MCF 10A (cell line): ENCODE results near the gene TMEM150B. TPM values are rescaled to one million over a fixed set of nuclear protein-coding genes. Genes with fewer than 3 reads are reported as not detected.

ENCODE experiments used
- BruUV-seq: library from RNA; stranded (reverse); fragments of 400-500 nt; replicated peaks from 2 replicates; lab custom pipeline; 2021; lab: Mats Ljungman, UMichigan
- CTCF ChIA-PET: fragments of 300-600 bp; sonication (Branson Sonifier 250); formaldehyde crosslinking; extraction: SDS; loops from one replicate; lab custom pipeline; 2021; ENCODE audit warnings: antibody characterized with exemption, inconsistent platforms; lab: Yijun Ruan, JAX
- POLR2A ChIA-PET: fragments of 300-600, 350-650 bp; sonication (Branson Sonifier 250); formaldehyde crosslinking; extraction: SDS; loops from one replicate; lab custom pipeline; 2020; ENCODE audit warnings: antibody characterized with exemption, inconsistent platforms; lab: Yijun Ruan, JAX
- DNase-seq: peaks from one replicate; pipeline ENCODE4 v3.0.0-alpha.2; 2018; ENCODE audit not compliant: unreplicated experiment
- H3K27ac Mint-ChIP-seq: one replicate; pipeline ENCODE4 v1.8.0; 2022; ENCODE audit warnings: mild to moderate bottlenecking, low read depth, mixed read lengths; ENCODE audit not compliant: unreplicated experiment
- H3K27me3 Mint-ChIP-seq: one replicate; pipeline ENCODE4 v1.8.0; 2022; ENCODE audit warnings: mixed read lengths; ENCODE audit not compliant: insufficient read depth, unreplicated experiment
- H3K36me3 Mint-ChIP-seq: one replicate; pipeline ENCODE4 v1.8.0; 2022; ENCODE audit warnings: mild to moderate bottlenecking, moderate library complexity, mixed read lengths; ENCODE audit not compliant: insufficient read depth, unreplicated experiment
- H3K4me1 Mint-ChIP-seq: one replicate; pipeline ENCODE4 v1.8.0; 2022; ENCODE audit warnings: mixed read lengths; ENCODE audit not compliant: insufficient read depth, unreplicated experiment
- H3K4me3 Mint-ChIP-seq: one replicate; pipeline ENCODE4 v1.8.0; 2022; ENCODE audit warnings: mild to moderate bottlenecking, moderate library complexity, mixed read lengths; ENCODE audit not compliant: unreplicated experiment
- H3K9me3 Mint-ChIP-seq: one replicate; pipeline ENCODE4 v1.8.0; 2022; ENCODE audit warnings: mixed read lengths; ENCODE audit not compliant: unreplicated experiment
- intact Hi-C: fragments of 100-400 bp; cut with micrococcal nuclease; formaldehyde crosslinking; loops from 2 replicates; pipeline ENCODE4 v1.14.1; 2022
- total RNA-seq: library from RNA; stranded (reverse); gene quantifications from 2 replicates; pipeline ENCODE4 v1.2.3, GENCODE V29; 2022
- TF ChIP-seq, protein P1 (sequence below): fragments of 200-600 bp; IDR thresholded peaks from one replicate; pipeline ENCODE4 v1.8.0; 2022; ENCODE audit warnings: antibody characterized with exemption, mild to moderate bottlenecking; ENCODE audit not compliant: unreplicated experiment

Gene TMEM150B
- total RNA-seq, 1 experiment from 2014 or later, result not detected

DNA sequence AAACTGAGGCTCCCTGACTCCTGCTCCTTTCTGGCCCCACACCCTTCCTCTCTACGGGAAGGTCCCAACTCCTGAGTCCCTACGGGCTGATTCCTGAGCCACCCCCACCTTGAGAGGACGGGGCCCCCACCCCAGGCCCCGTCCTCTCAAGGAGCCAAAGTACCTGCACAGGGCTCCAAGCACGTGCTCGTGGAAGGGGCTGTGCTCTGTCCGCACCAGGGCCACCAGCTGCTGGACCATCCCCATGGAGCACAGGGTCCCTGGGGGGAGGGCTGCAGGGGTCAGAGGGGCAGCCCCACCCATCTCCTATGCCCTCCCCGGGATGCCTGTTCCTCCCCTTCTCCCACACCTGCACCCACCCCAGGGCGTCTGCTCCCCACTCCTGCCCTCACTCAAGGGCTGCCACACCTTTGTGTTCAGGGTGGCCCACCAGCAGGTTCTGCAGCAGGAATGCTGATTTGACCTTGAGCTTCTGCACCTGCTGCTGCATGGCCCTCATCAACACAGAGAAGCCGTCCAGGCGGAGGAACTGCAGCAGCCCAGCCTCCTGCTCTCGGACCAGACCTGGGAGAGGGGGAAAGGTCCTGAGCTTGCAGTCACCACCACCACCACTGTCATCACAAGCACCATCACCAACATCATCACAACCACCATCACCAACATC lies 59.3 kb downstream of the TMEM150B start:
- no TSS peak for BruUV-seq
- intact Hi-C loops, result no loop called here
- Mint-ChIP-seq H3K9me3 (peaks cover 9% of the 10 kb centered on the region), H3K4me1 (no peaks in the 10 kb centered on the region), H3K36me3 (peaks cover 17% of the 10 kb centered on the region), H3K27me3 (no peaks in the 10 kb centered on the region), H3K4me3 (no peak overlapping the region), H3K27ac (no peak overlapping the region)
- CTCF ChIA-PET, result no interaction called here
- DNase-seq, result no peak
- POLR2A ChIA-PET, result no interaction called here
- TF ChIP-seq, protein P1, sequence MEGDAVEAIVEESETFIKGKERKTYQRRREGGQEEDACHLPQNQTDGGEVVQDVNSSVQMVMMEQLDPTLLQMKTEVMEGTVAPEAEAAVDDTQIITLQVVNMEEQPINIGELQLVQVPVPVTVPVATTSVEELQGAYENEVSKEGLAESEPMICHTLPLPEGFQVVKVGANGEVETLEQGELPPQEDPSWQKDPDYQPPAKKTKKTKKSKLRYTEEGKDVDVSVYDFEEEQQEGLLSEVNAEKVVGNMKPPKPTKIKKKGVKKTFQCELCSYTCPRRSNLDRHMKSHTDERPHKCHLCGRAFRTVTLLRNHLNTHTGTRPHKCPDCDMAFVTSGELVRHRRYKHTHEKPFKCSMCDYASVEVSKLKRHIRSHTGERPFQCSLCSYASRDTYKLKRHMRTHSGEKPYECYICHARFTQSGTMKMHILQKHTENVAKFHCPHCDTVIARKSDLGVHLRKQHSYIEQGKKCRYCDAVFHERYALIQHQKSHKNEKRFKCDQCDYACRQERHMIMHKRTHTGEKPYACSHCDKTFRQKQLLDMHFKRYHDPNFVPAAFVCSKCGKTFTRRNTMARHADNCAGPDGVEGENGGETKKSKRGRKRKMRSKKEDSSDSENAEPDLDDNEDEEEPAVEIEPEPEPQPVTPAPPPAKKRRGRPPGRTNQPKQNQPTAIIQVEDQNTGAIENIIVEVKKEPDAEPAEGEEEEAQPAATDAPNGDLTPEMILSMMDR, result no peak

DNA sequence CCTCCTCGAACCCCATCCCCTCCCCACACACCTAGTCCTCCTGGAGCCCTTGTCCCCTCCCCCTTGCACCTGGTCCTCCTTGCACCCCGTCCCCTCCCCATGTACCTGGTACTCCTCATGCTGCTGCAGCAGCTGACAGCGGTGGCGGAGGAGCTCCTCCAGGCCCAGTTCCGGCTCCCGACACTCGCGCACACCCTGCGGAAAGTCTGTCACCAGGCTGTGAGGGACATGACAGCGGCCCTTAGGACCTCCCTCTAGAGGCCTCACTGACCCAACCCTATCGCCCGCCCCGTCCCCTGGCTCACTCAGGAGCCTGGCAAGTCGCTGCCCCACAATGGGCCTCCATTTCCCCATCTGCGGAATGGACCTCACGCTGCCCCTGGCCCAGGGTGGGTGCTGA lies 60.0 kb downstream of the TMEM150B start:
- Mint-ChIP-seq H3K27me3 (no peaks in the 10 kb centered on the region), H3K4me3 (no peak overlapping the region), H3K36me3 (peaks cover 13% of the 10 kb centered on the region), H3K4me1 (no peaks in the 10 kb centered on the region), H3K9me3 (peaks cover 9% of the 10 kb centered on the region), H3K27ac (no peak overlapping the region)
- intact Hi-C loops, result no loop called here
- no peak for DNase-seq
- BruUV-seq, result no TSS peak
- ChIA-PET CTCF (interaction anchor here (1.4 kb wide), 1 partner anchor 36 kb away, joined by 3 read pairs; no protein-coding TSS in a partner anchor), POLR2A (no interaction called here)
- TF ChIP-seq, protein P1, result no peak

GRCh38 chr19:55264531-55264930 lies 60.6 kb downstream of the TMEM150B start:
- POLR2A ChIA-PET, result no interaction called here
- no TSS peak for BruUV-seq
- Mint-ChIP-seq H3K4me3 (no peak overlapping the region), H3K36me3 (peaks cover 17% of the 10 kb centered on the region), H3K27ac (no peak overlapping the region), H3K9me3 (peaks cover 9% of the 10 kb centered on the region), H3K4me1 (no peaks in the 10 kb centered on the region), H3K27me3 (no peaks in the 10 kb centered on the region)
- TF ChIP-seq, protein P1, result no peak
- no peak for DNase-seq
- intact Hi-C loops, result no loop called here
- CTCF ChIA-PET, result interaction anchor here (1.4 kb wide), 1 partner anchor 37 kb away, joined by 3 read pairs; no protein-coding TSS in a partner anchor

Other genes with a start within 250 kb of the TMEM150B start
- 9.9 and 17.9 TPM in 2 replicates for gene EPS8L1, start 249.5 kb downstream of the TMEM150B start, total RNA-seq
- gene PPP1R12C, start 207.7 kb downstream of the TMEM150B start, total RNA-seq, result 76.4 and 88.6 TPM in 2 replicates
- gene TNNT1, start 176.1 kb downstream of the TMEM150B start, total RNA-seq, result 32.3 and 46.8 TPM in 2 replicates
- gene TNNI3, start 167.6 kb downstream of the TMEM150B start, total RNA-seq, result 0.89 TPM in 1 of 2 replicates, not detected in the other
- gene DNAAF3, start 158.7 kb downstream of the TMEM150B start, total RNA-seq, result 3.9 and 4.9 TPM in 2 replicates
- gene SYT5, start 145.1 kb downstream of the TMEM150B start, total RNA-seq, result not detected in 2 replicates
- 0.56 and 2.3 TPM in 2 replicates for gene PTPRH, start 115.8 kb downstream of the TMEM150B start, total RNA-seq
- gene TMEM86B, start 96.6 kb downstream of the TMEM150B start, total RNA-seq, result 4.2 and 4.7 TPM in 2 replicates
- 70.6 and 78.9 TPM in 2 replicates for gene PPP6R1, start 66.3 kb downstream of the TMEM150B start, total RNA-seq
- 49.2 and 53.1 TPM in 2 replicates for gene HSPBP1, start 45.2 kb downstream of the TMEM150B start, total RNA-seq
- gene BRSK1, start 41.3 kb downstream of the TMEM150B start, total RNA-seq, result 3.8 and 5.1 TPM in 2 replicates
- 12.9 and 16.8 TPM in 2 replicates for gene KMT5C, start 14.5 kb upstream of the TMEM150B start, total RNA-seq
- 0.33 and 0.93 TPM in 2 replicates for gene COX6B2, start 29.4 kb upstream of the TMEM150B start, total RNA-seq
- gene GARIN5B, start 37.9 kb upstream of the TMEM150B start, total RNA-seq, result not detected in 2 replicates
- gene IL11, start 45.1 kb upstream of the TMEM150B start, total RNA-seq, result 4.2 TPM in 2 replicates
- gene TMEM190, start 51.5 kb upstream of the TMEM150B start, total RNA-seq, result 0.58 and 0.59 TPM in 2 replicates
- gene TMEM238, start 59.0 kb upstream of the TMEM150B start, total RNA-seq, result 10.6 and 14.9 TPM in 2 replicates
- 2,816 and 2,868 TPM in 2 replicates for gene RPL28, start 60.6 kb upstream of the TMEM150B start, total RNA-seq
- gene UBE2S, start 82.4 kb upstream of the TMEM150B start, total RNA-seq, result 331 and 345 TPM in 2 replicates
- not detected in 2 replicates for gene SHISA7, start 118.0 kb upstream of the TMEM150B start, total RNA-seq
- 34.3 and 59.9 TPM in 2 replicates for gene ISOC2, start 136.3 kb upstream of the TMEM150B start, total RNA-seq
- gene C19orf85, start 139.4 kb upstream of the TMEM150B start, total RNA-seq, result 0.23 and 0.32 TPM in 2 replicates
- gene ZNF628, start 151.3 kb upstream of the TMEM150B start, total RNA-seq, result 6.2 and 12.1 TPM in 2 replicates
- 16.6 and 22.8 TPM in 2 replicates for gene NAT14, start 159.8 kb upstream of the TMEM150B start, total RNA-seq
- 0.33 and 0.59 TPM in 2 replicates for gene SSC5D, start 163.1 kb upstream of the TMEM150B start, total RNA-seq
- not detected in 2 replicates for gene SBK2, start 211.8 kb upstream of the TMEM150B start, total RNA-seq
- gene SBK3, start 220.2 kb upstream of the TMEM150B start, total RNA-seq, result not detected in 2 replicates